Smooth muscle cell (in vitro differentiated cells): ENCODE data around the gene BICRA. TPM values are rescaled to one million over a fixed set of nuclear protein-coding genes. Genes with fewer than 3 reads are reported as not detected.

Source experiments
- DNase-seq: peaks from one replicate; lab custom pipeline; 2025; ENCODE audit not compliant: unreplicated experiment; lab: John Stamatoyannopoulos, UW
- H2AFZ ChIP-seq: fragments of 200-600 bp; sonication (generic); 2 replicates; pipeline ENCODE4 v1.6.0; 2016; ENCODE audit warnings: antibody characterized with exemption, low read depth, mild to moderate bottlenecking
- H3F3A ChIP-seq: fragments of 200-600 bp; sonication (generic); 2 replicates; pipeline ENCODE4 v1.6.0; 2017; ENCODE audit warnings: antibody characterized with exemption, low read depth
- H3K27ac ChIP-seq: fragments of 200-600 bp; sonication (generic); 2 replicates; pipeline ENCODE4 v1.5.1; 2016; ENCODE audit warnings: low read depth, mild to moderate bottlenecking
- H3K27me3 ChIP-seq: fragments of 200-600 bp; sonication (generic); 2 replicates; pipeline ENCODE4 v1.6.1; 2016; ENCODE audit warnings: low read depth, mild to moderate bottlenecking
- H3K36me3 ChIP-seq: fragments of 200-600 bp; sonication (generic); 2 replicates; pipeline ENCODE4 v1.5.1; 2016; ENCODE audit warnings: low read depth
- H3K4me1 ChIP-seq: fragments of 200-600 bp; sonication (generic); 2 replicates; pipeline ENCODE4 v1.5.1; 2016; ENCODE audit warnings: low read depth
- H3K4me2 ChIP-seq: fragments of 200-600 bp; sonication (generic); 2 replicates; pipeline ENCODE4 v1.6.0; 2016; ENCODE audit warnings: mild to moderate bottlenecking
- H3K4me3 ChIP-seq: fragments of 200-600 bp; sonication (generic); 2 replicates; pipeline ENCODE4 v1.5.1; 2016; ENCODE audit warnings: mild to moderate bottlenecking
- H3K79me2 ChIP-seq: fragments of 200-600 bp; sonication (generic); 2 replicates; pipeline ENCODE4 v1.6.0; 2016; ENCODE audit warnings: low read depth, mild to moderate bottlenecking
- H3K9ac ChIP-seq: fragments of 200-600 bp; sonication (generic); 2 replicates; pipeline ENCODE4 v1.6.0; 2016; ENCODE audit warnings: low read depth
- H3K9me3 ChIP-seq: fragments of 200-600 bp; sonication (generic); replicated peaks from 2 replicates; pipeline ENCODE4 v1.5.1; 2016; ENCODE audit warnings: low read depth
- H4K20me1 ChIP-seq: fragments of 200-600 bp; sonication (generic); 2 replicates; pipeline ENCODE4 v1.6.0; 2016; ENCODE audit warnings: low read depth
- WGBS: methylation state at CpG from one replicate; pipeline ENCODE4 v1.1.7; 2016; ENCODE audit warnings: low lambda C conversion rate; 5-methylcytosine and 5-hydroxymethylcytosine counted together
- polyA plus RNA-seq: library from polyadenylated mRNA; unstranded; fragments of >200 nt; fragmentation: Nextera tagmentation; extraction: Ambion mirVana; gene quantifications from 2 replicates; pipeline ENCODE4 v1.2.1, GENCODE V29; 2016
- total RNA-seq: library from RNA; depleted of rRNA; stranded (reverse); fragments of >200 nt; gene quantifications from 2 replicates; pipeline ENCODE4 v1.2.3, GENCODE V29; 2014
- TF ChIP-seq, protein P1 (sequence below): fragments of 200-600 bp; sonication (generic); IDR thresholded peaks from 2 replicates; pipeline ENCODE4 v1.5.1; 2017; ENCODE audit warnings: borderline replicate concordance, mild to moderate bottlenecking, antibody characterized with exemption; ENCODE audit not compliant: insufficient read depth, poor library complexity, severe bottlenecking

Gene BICRA
- total and polyA plus RNA-seq, 2 experiments from 2014 or later = 3.6 to 10.0 TPM

DNA sequence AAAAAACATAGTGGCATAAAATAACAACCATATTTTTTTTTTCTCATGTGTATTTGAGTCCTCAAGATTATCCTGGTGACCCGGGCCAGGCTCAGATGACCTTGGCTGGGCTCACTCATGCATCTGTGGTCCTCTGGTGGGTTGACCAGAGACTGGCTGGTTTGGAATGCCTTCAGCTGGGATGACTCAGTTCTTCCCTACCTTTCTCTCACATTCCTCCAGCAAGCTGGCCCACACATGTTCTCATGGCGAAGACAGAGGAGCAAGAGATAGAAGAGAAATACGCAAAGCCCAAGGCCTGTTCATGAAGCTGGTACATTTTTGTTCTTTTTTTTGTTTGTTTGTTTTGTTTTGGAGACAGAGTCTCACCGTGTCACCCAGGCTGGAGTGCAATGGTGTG is 21.6 kb upstream of the BICRA start:
- TF ChIP-seq, protein P1, sequence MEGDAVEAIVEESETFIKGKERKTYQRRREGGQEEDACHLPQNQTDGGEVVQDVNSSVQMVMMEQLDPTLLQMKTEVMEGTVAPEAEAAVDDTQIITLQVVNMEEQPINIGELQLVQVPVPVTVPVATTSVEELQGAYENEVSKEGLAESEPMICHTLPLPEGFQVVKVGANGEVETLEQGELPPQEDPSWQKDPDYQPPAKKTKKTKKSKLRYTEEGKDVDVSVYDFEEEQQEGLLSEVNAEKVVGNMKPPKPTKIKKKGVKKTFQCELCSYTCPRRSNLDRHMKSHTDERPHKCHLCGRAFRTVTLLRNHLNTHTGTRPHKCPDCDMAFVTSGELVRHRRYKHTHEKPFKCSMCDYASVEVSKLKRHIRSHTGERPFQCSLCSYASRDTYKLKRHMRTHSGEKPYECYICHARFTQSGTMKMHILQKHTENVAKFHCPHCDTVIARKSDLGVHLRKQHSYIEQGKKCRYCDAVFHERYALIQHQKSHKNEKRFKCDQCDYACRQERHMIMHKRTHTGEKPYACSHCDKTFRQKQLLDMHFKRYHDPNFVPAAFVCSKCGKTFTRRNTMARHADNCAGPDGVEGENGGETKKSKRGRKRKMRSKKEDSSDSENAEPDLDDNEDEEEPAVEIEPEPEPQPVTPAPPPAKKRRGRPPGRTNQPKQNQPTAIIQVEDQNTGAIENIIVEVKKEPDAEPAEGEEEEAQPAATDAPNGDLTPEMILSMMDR = no peak

DNA sequence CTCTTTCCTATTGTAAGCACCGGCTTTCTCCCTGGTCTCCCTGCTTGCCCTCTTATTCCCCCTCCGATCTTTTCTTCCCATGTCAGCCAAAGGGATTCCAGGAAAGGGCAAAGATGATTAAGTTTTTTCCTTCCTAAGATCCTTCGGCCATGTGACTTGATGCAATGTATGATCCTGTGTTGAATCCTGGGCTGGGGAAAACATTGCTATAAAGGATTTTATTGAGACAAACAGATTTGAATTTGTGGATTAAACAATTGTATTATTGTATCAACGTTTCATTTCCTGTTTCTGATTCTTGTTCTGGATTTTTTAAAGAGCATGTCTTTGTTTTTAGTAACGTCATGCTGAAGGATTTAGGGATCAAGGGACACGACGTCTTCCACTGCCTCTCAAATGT is 19.1 kb upstream of the BICRA start:
- Histone ChIP-seq H2AFZ (no peak overlapping the region), H4K20me1 (no peaks in the 10 kb centered on the region), H3K27ac (no peak overlapping the region), H3F3A (no peaks in the 10 kb centered on the region), H3K79me2 (no peaks in the 10 kb centered on the region), H3K36me3 (no peaks in the 10 kb centered on the region), H3K27me3 (no peaks in the 10 kb centered on the region), H3K4me1 (no peaks in the 10 kb centered on the region), H3K9me3 (no peaks in the 10 kb centered on the region), H3K4me3 (no peak overlapping the region), H3K9ac (no peak overlapping the region), H3K4me2 (no peak overlapping the region)
- no peak for DNase-seq
- 40% methylated on average over 7 of the region's 7 CpGs for WGBS
- TF ChIP-seq, protein P1 = no peak

More for the DNA sequence above, 21.6 kb upstream of the BICRA start:
- Histone ChIP-seq H3K9ac (no peak overlapping the region), H3K4me3 (no peak overlapping the region), H3K36me3 (no peaks in the 10 kb centered on the region), H3K9me3 (no peaks in the 10 kb centered on the region), H4K20me1 (no peaks in the 10 kb centered on the region), H3K4me2 (no peak overlapping the region), H2AFZ (no peak overlapping the region), H3K79me2 (no peaks in the 10 kb centered on the region), H3F3A (no peaks in the 10 kb centered on the region), H3K27ac (no peak overlapping the region), H3K27me3 (no peaks in the 10 kb centered on the region), H3K4me1 (no peaks in the 10 kb centered on the region)
- WGBS = 68% methylated on average over 4 of the region's 4 CpGs
- DNase-seq = no peak

DNA sequence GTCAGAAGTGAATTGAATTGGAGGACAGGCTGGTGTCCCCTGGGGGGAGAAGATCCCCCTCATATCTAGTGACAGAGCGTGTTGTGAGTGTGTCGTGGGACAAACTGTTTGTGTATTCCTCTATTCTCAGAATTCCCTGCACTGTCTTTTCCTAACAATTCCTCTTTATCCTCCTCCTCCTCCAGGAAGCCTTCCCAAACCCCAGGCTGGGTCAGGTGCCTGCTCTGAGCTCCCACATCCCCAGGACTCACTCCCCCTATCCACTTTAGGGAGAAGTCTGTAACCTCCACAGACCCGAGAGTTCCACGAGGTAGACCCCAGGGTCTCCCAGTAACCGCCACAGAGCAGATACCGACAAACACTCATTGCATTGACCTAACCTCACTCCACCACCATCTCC is 15.1 kb upstream of the BICRA start:
- H3K9ac ChIP-seq = no peak overlapping the region
- H2AFZ ChIP-seq = no peak overlapping the region
- H3K4me3 ChIP-seq = no peak overlapping the region
- H3K27ac ChIP-seq = no peak overlapping the region
- H3K79me2 ChIP-seq = no peaks in the 10 kb centered on the region
- 93% methylated on average over 6 of the region's 6 CpGs for WGBS
- H3K36me3 ChIP-seq = no peaks in the 10 kb centered on the region
- H3K27me3 ChIP-seq = no peaks in the 10 kb centered on the region
- peaks cover 6% of the 10 kb centered on the region for H3K4me1 ChIP-seq
- no peaks in the 10 kb centered on the region for H3F3A ChIP-seq
- no peaks in the 10 kb centered on the region for H4K20me1 ChIP-seq
- TF ChIP-seq, protein P1 = no peak
- DNase-seq = no peak
- H3K9me3 ChIP-seq = no peaks in the 10 kb centered on the region
- H3K4me2 ChIP-seq = no peak overlapping the region

- TF ChIP-seq, protein P1 = no peak
- no peak overlapping the region for H3K4me3 ChIP-seq
- no peak overlapping the region for H2AFZ ChIP-seq
- H3K4me2 ChIP-seq = no peak overlapping the region
- no peak overlapping the region for H3K27ac ChIP-seq
- peaks cover 3% of the 10 kb centered on the region for H3F3A ChIP-seq
- no peaks in the 10 kb centered on the region for H4K20me1 ChIP-seq
- 96% methylated on average over 6 of the region's 6 CpGs for WGBS
- no peaks in the 10 kb centered on the region for H3K36me3 ChIP-seq
- no peaks in the 10 kb centered on the region for H3K79me2 ChIP-seq
- no peak for DNase-seq
- no peak overlapping the region for H3K9ac ChIP-seq
- no peaks in the 10 kb centered on the region for H3K9me3 ChIP-seq
- peaks cover 9% of the 10 kb centered on the region for H3K4me1 ChIP-seq
- H3K27me3 ChIP-seq = no peaks in the 10 kb centered on the region
These were observed 13.0 kb upstream of the BICRA start for GRCh38 chr19:47595944-47596343.
